ENCODE data around the gene BOK. TPM values are rescaled to one million over a fixed set of nuclear protein-coding genes. Genes with fewer than 3 reads are reported as not detected.

Gene BOK, protein sequence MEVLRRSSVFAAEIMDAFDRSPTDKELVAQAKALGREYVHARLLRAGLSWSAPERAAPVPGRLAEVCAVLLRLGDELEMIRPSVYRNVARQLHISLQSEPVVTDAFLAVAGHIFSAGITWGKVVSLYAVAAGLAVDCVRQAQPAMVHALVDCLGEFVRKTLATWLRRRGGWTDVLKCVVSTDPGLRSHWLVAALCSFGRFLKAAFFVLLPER
- 10 to 100 TPM in 3 of 4 donors, 1 to 10 TPM in 1; 6.7 to 20.2 (median 15.5) TPM for total RNA-seq

DNA sequence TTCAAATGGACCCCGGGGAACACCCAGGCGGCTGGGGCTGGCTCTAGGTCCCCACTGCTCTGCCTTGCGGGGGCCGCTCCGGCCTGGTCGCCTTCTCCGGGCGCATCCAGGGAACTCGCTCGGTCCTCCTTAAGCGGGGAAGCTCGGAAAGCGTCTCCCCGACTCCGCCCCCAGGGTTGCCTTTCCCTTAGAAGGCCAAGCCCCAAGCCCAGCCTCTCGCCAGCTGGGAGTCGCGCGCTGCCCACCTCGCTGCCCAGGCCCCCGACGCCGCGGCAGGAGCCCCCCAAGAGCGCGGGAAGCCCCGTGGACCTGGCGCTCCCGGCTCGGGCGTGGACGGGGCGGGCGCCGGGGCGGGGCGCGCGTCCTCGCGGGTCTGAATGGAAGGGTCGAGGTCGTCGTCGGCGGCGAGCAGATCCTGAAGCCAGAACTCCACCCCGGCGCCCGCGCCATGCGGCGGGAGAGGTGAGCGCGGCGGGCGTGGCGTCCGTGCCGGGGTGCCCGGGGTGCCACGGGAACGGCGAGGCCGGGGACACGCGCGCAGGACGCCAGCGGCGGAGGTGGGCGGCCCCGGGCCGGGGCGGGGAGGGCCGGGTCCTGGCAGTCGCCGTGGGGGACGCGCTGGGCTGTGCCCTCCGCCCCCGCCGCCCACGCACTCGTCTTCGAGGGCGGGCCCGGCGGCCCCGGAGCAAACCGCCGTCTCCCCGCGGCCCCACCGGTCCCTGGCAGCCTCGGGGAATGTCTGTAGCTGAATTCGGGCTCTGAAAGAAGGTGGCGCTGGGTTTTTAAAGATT is at the start of gene BOK:
Gene BOK, plus strand, starts transcription at position 214 of the 791 bp plus-strand sequence. CDS start 739 bp downstream, outside the sequence.
- peak in 2 of 3 donors; percentile 72 to 79 for DNase-seq
- Histone ChIP-seq H3K4me3 (peak within 1 kb of the TSS; percentile 30 to 86 (median 66)), H3K4me1 (peaks cover 0 to 28% (median 7%) of the 10 kb centered on the region in 4 donors), H3K27me3 (no peaks in the 10 kb centered on the region), H3K36me3 (no peaks in the 10 kb centered on the region), H3K9me3 (no peaks in the 10 kb centered on the region), H3K27ac (peak within 1 kb of the TSS in 3 of 4 donors; percentile 55 to 72 (median 58))
- no peak for TF ChIP-seq POLR2A (IDR thresholded peaks at IDR 0.05)

- H3K4me1 ChIP-seq, result peaks cover 0 to 30% (median 9%) of the 10 kb centered on the region in 4 donors
- TF ChIP-seq POLR2A (IDR thresholded peaks at IDR 0.05), result no peak
- peak overlapping the region; percentile 67 to 86 (median 84) for H3K27ac ChIP-seq
- H3K4me3 ChIP-seq, result peak overlapping the region; percentile 87 to 99 (median 93)
- H3K36me3 ChIP-seq, result no peaks in the 10 kb centered on the region
- no peak for DNase-seq
- no peaks in the 10 kb centered on the region for H3K27me3 ChIP-seq
- no peaks in the 10 kb centered on the region for H3K9me3 ChIP-seq
Observed at GRCh38 chr2:241509155-241509784, 49.3 kb upstream of the BOK start.

DNA sequence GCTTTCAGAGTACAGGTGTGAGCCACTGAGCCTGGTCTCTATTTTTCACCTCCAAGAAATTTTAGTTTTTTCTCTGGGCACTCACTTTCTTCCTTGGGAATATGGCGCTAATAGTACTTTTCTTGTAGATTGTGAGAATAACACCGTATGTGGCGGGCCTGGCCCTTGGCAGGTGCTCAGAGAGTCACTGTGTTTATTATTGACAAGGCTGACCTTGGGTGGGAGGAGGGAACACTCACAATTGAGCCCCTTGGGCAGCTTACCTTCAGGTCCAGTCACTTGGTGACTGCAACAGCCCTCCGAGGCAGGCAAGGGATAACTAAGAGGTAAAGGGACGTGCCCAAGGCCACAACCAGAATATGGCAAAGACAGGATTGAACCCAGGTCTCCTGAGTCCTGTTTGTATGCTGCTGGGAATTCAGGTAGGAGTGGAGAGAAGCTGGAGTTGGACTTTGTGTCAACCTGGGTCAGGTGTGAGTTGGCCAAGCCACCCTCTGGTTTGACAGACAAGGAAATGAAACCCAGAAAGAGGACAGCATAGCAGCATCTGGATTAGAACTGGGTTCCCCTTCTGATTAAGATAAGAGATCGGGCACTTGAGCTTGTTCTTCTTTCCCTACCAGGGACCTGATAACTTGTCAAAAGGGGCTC is 47.3 kb upstream of the BOK start:
- Histone ChIP-seq H3K4me3 (no peak overlapping the region), H3K27me3 (no peaks in the 10 kb centered on the region), H3K27ac (no peak overlapping the region), H3K36me3 (no peaks in the 10 kb centered on the region), H3K9me3 (no peaks in the 10 kb centered on the region), H3K4me1 (peaks cover 0 to 22% (median 9%) of the 10 kb centered on the region in 4 donors)
- TF ChIP-seq CTCF (IDR thresholded peaks at IDR 0.05) (no peak), POLR2A (IDR thresholded peaks at IDR 0.05) (no peak)
- DNase-seq, result no peak

GRCh38 chr2:241514553-241514952 is 44.0 kb upstream of the BOK start:
- DNase-seq, result no peak
- TF ChIP-seq POLR2A (IDR thresholded peaks at IDR 0.05) (no peak), CTCF (IDR thresholded peaks at IDR 0.05) (no peak)
- H3K27ac ChIP-seq, result no peak overlapping the region

DNA sequence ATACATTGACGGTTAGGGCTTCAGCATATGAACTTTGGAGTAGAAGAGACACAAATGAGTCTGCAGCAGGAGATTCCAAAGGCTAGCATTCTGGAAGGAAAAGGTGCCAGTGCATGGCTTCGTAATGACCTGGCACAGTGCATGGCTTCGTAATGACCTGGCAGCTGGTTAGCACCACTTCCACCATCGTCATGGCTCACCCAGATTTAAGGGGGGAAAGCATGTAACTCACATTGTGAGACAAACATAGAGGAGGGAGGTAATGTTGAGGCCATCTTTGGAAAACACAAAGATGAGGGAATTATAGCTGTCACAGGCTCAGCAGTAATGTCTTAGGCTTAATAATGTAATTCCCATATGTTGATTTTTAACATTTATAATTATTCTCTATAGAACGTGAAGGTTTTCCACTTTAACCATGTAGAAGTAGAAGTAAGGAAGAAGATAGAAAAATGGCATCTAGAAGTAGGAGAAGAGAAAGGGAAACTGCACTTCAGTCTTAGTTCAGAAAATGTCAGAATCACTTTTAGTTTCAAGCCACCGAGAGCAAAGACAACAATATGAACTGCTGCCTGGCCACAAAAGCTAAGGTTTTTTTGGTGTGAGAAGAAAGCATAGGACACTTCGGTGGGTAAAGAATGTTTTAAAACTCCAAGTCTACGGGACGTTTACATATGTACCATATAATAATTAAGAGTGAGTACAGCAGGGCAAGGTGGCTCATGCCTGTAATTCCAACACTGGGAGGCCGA is 43.4 kb upstream of the BOK start:
- no peak for DNase-seq
- H3K4me3 ChIP-seq, result no peak overlapping the region
- no peaks in the 10 kb centered on the region for H3K36me3 ChIP-seq
- no peaks in the 10 kb centered on the region for H3K27me3 ChIP-seq
- H3K4me1 ChIP-seq, result no peaks in the 10 kb centered on the region
- no peak overlapping the region for H3K27ac ChIP-seq
- TF ChIP-seq CTCF (IDR thresholded peaks at IDR 0.05) (no peak), POLR2A (IDR thresholded peaks at IDR 0.05) (no peak)
- no peaks in the 10 kb centered on the region for H3K9me3 ChIP-seq

More at GRCh38 chr2:241514553-241514952, 44.0 kb upstream of the BOK start:
- peaks cover 0 to 2% (median under 1%) of the 10 kb centered on the region in 4 donors for H3K4me1 ChIP-seq
- no peaks in the 10 kb centered on the region for H3K27me3 ChIP-seq
- H3K9me3 ChIP-seq, result no peaks in the 10 kb centered on the region
- no peaks in the 10 kb centered on the region for H3K36me3 ChIP-seq
- H3K4me3 ChIP-seq, result no peak overlapping the region

GRCh38 chr2:241516520-241516965 is 42.0 kb upstream of the BOK start:
- no peaks in the 10 kb centered on the region for H3K27me3 ChIP-seq
- no peaks in the 10 kb centered on the region for H3K4me1 ChIP-seq
- no peak for DNase-seq
- no peaks in the 10 kb centered on the region for H3K36me3 ChIP-seq
- TF ChIP-seq CTCF (IDR thresholded peaks at IDR 0.05) (no peak), POLR2A (IDR thresholded peaks at IDR 0.05) (no peak)
- H3K4me3 ChIP-seq, result no peak overlapping the region
- no peaks in the 10 kb centered on the region for H3K9me3 ChIP-seq
- no peak overlapping the region for H3K27ac ChIP-seq
